GM12878 (cell line): Measurements from ENCODE around the gene TRPM5. TPM values are rescaled to one million over a fixed set of nuclear protein-coding genes. Genes with fewer than 3 reads are reported as not detected.

Experiments
- ATAC-seq: fragments of 200-7000 bp; cut with Tn5 transposase; 3 replicates; pipeline ENCODE4 v1.9.1; 2020; ENCODE audit warnings: mild to moderate bottlenecking, moderate library complexity
- BruUV-seq: library from RNA; stranded (reverse); fragments of 400-500 nt; replicated peaks from 2 replicates; lab custom pipeline; 2021; lab: Mats Ljungman, UMichigan
- CTCF ChIA-PET: fragments of 300-600 bp; sonication (Branson Sonifier 250); formaldehyde crosslinking; extraction: SDS; loops from one replicate; lab custom pipeline; 2021; ENCODE audit warnings: inconsistent platforms; lab: Yijun Ruan, JAX
- POLR2A ChIA-PET: fragments of 350-600 bp; formaldehyde crosslinking; extraction: SDS; loops from one replicate; lab custom pipeline; 2021; ENCODE audit warnings: inconsistent platforms; lab: Charles Lee
- RAD21 ChIA-PET: fragments of 300-600 bp; sonication (Branson Sonifier 250); formaldehyde crosslinking; loops from one replicate; lab custom pipeline; 2023; ENCODE audit warnings: antibody characterized with exemption; ENCODE audit not compliant: unreplicated experiment; lab: Charles Lee
- SMC1A ChIA-PET: fragments of 300-600 bp; sonication (Branson Sonifier 250); formaldehyde crosslinking; loops from one replicate; lab custom pipeline; 2023; ENCODE audit not compliant: unreplicated experiment, uncharacterized antibody; lab: Charles Lee
- DNase-seq: peaks from one replicate; pipeline ENCODE4 v3.0.0-alpha.2; 2011; ENCODE audit warnings: low read depth, low spot score
- FAIRE-seq: peaks from 3 replicates; lab custom pipeline; 2011; peaks lifted over from hg19 to GRCh38; lab: Jason Lieb, UNC
- H2AFZ ChIP-seq: 2 replicates; pipeline ENCODE4 v1.6.0; 2011; ENCODE audit warnings: low read depth, low read length, control low read depth; ENCODE audit not compliant: control insufficient read depth
- H3K27ac ChIP-seq: 2 replicates; pipeline ENCODE4 v1.5.1; 2011; ENCODE audit warnings: control low read depth; ENCODE audit not compliant: control insufficient read depth, insufficient read depth
- H3K27me3 ChIP-seq, 2 experiments: replicated peaks in 1 of 2; 2 replicates each; pipeline versions ENCODE4 v1.6.0 to v1.6.1; 2011; ENCODE audit warnings: low read length in 1 of 2; ENCODE audit not compliant: control insufficient read depth in 2 of 2, insufficient read depth in 2 of 2
- H3K36me3 ChIP-seq, 2 experiments: 2 replicates each; pipeline ENCODE4 v1.5.1; 2011; ENCODE audit warnings: low read length in 1 of 2; ENCODE audit not compliant: control insufficient read depth in 2 of 2, insufficient read depth in 2 of 2
- H3K4me1 ChIP-seq: 2 replicates; pipeline ENCODE4 v1.6.1; 2011; ENCODE audit warnings: mild to moderate bottlenecking, low read length, moderate library complexity, mixed read lengths; ENCODE audit not compliant: control insufficient read depth, insufficient read depth
- H3K4me2 ChIP-seq: 2 replicates; pipeline ENCODE4 v1.6.0; 2011; ENCODE audit warnings: control low read depth; ENCODE audit not compliant: control insufficient read depth, insufficient read depth
- H3K4me3 ChIP-seq: fragments of 200-600 bp; sonication (generic); 2 replicates; pipeline ENCODE4 v1.5.1; 2016
- H3K79me2 ChIP-seq: 2 replicates; pipeline ENCODE4 v1.6.0; 2011; ENCODE audit warnings: low read length; ENCODE audit not compliant: control insufficient read depth, insufficient read depth
- H3K9ac ChIP-seq: 2 replicates; pipeline ENCODE4 v1.8.0; 2011; ENCODE audit warnings: low read length, control low read depth, mixed read lengths; ENCODE audit not compliant: control insufficient read depth, insufficient read depth
- H3K9me3 ChIP-seq: replicated peaks from 3 replicates; pipeline ENCODE4 v1.5.1; 2011; ENCODE audit warnings: mild to moderate bottlenecking, low read length; ENCODE audit not compliant: control insufficient read depth, insufficient read depth
- H4K20me1 ChIP-seq: 2 replicates; pipeline ENCODE4 v1.6.0; 2011; ENCODE audit not compliant: control insufficient read depth, insufficient read depth
- ESRRA ChIP-seq: IDR thresholded peaks from 2 replicates; pipeline ENCODE4 v1.6.1; 2012; ENCODE audit warnings: mild to moderate bottlenecking, low read length, improper control_type of control experiment
- FOXM1 ChIP-seq: IDR thresholded peaks from 2 replicates; pipeline ENCODE4 v1.6.1; 2012; ENCODE audit warnings: low read depth, mild to moderate bottlenecking, inconsistent platforms, low read length, moderate library complexity
- HDAC2 ChIP-seq: fragments of 200-600 bp; sonication (generic); IDR thresholded peaks from 2 replicates; pipeline ENCODE4 v1.6.1; 2017
- IKZF1 ChIP-seq: fragments of 450-650 bp; conservative IDR thresholded peaks from 2 replicates; pipeline ENCODE4 v1.6.1; 2017; ENCODE audit warnings: antibody characterized with exemption, mild to moderate bottlenecking
- IKZF2 ChIP-seq, 2 experiments: fragments of 450-650 bp; IDR thresholded peaks; 2 replicates each; pipeline ENCODE4 v1.6.1; 2017; ENCODE audit warnings: mild to moderate bottlenecking in 2 of 2, moderate library complexity in 2 of 2
- KDM1A ChIP-seq: fragments of 200-600 bp; sonication (generic); IDR thresholded peaks from 2 replicates; pipeline ENCODE4 v1.6.1; 2016; ENCODE audit warnings: borderline replicate concordance
- MYC ChIP-seq: IDR thresholded peaks from 2 replicates; pipeline ENCODE4 v1.6.1; 2011; ENCODE audit warnings: mild to moderate bottlenecking, low read length, moderate library complexity, inconsistent platforms; ENCODE audit not compliant: insufficient read depth, insufficient replicate concordance, insufficient read length, severe bottlenecking
- NFYA ChIP-seq: IDR thresholded peaks from 2 replicates; pipeline ENCODE4 v1.6.1; 2011; ENCODE audit warnings: low read depth, mild to moderate bottlenecking, low read length, improper control_type of control experiment, borderline replicate concordance
- PML ChIP-seq: IDR thresholded peaks from 2 replicates; pipeline ENCODE4 v1.6.1; 2012; ENCODE audit warnings: low read length, inconsistent platforms
- SREBF1 ChIP-seq: IDR thresholded peaks from 2 replicates; pipeline ENCODE4 v1.6.1; 2012; ENCODE audit warnings: mild to moderate bottlenecking, low read length
- SRF ChIP-seq, 2 experiments: IDR thresholded peaks; 2 replicates each; pipeline ENCODE4 v1.6.1; 2011; ENCODE audit warnings: low read depth in 2 of 2, low read length in 2 of 2, mild to moderate bottlenecking in 1 of 2, moderate library complexity in 1 of 2
- ZNF207 ChIP-seq: fragments of 450-650 bp; IDR thresholded peaks from 2 replicates; pipeline ENCODE4 v1.6.1; 2014; ENCODE audit warnings: antibody characterized with exemption, mild to moderate bottlenecking, borderline replicate concordance
- ZNF274 ChIP-seq: IDR thresholded peaks from one replicate; pipeline ENCODE4 v1.8.0; 2011; ENCODE audit not compliant: insufficient read length, insufficient read depth
- ZNF622 ChIP-seq: fragments of 450-650 bp; IDR thresholded peaks from 2 replicates; pipeline ENCODE4 v1.6.1; 2017; ENCODE audit warnings: mild to moderate bottlenecking, inconsistent platforms
- WGBS: methylation state at CpG from one replicate; pipeline ENCODE4 v1.1.6; 2016; ENCODE audit warnings: low lambda C conversion rate; ENCODE audit not compliant: insufficient replicate concordance, insufficient coverage; ENCODE audit errors: missing lambda C conversion rate; 5-methylcytosine and 5-hydroxymethylcytosine counted together
- in situ Hi-C: fragments of 300-500 bp; cut with MboI; formaldehyde crosslinking; loops from 9 replicates; pipeline ENCODE4 v1.14.3; 2018; ENCODE audit warnings: mixed read lengths
- intact Hi-C: fragments of 100-400 bp; cut with micrococcal nuclease; formaldehyde crosslinking; loops from one replicate; pipeline ENCODE4 v1.14.2; 2022; ENCODE audit not compliant: unreplicated experiment
- polyA plus RNA-seq, 11 experiments: library from polyadenylated mRNA; depleted of rRNA in 4 of 11; unstranded in 6 of 11; stranded (reverse) in 5 of 11; fragments of >200 nt; fragmentation: Nextera tagmentation in 4 of 11; fragmentation: Illumina TruSeq in 1 of 11; extraction: Ambion mirVana in 4 of 11; extraction: Trizol in 1 of 11; gene quantifications; 1 replicate in 1 of 11; 2 replicates in 10 of 11; pipeline versions ENCODE4 v1.2.1 to v1.2.3, GENCODE V29; 2011 to 2016; ENCODE audit warnings: inconsistent platforms in 2 of 11, missing spikeins in 2 of 11, low read depth in 1 of 11
- total RNA-seq, 4 experiments: library from RNA; depleted of rRNA in 3 of 4; stranded (reverse); fragments of >200 nt in 3 of 4; fragmentation: Illumina TruSeq in 1 of 4; extraction: Trizol in 1 of 4; gene quantifications; 2 replicates each; pipeline versions ENCODE4 v1.2.1 to v1.2.3, GENCODE V29; 2013 to 2021
- TF ChIP-seq, protein P1 (sequence below): fragments of 450-650 bp; IDR thresholded peaks from 2 replicates; pipeline ENCODE4 v1.6.1; 2018; ENCODE audit warnings: borderline replicate concordance, mild to moderate bottlenecking; ENCODE audit not compliant: partially characterized antibody
- TF ChIP-seq, protein P2 (sequence below), 3 experiments: IDR thresholded peaks in 2 of 3; conservative IDR thresholded peaks in 1 of 3; 2 replicates each; pipeline ENCODE4 v1.5.1; 2011; ENCODE audit warnings: low read depth in 3 of 3, low read length in 3 of 3, mild to moderate bottlenecking in 3 of 3, control low read depth in 2 of 3, moderate library complexity in 2 of 3, inconsistent platforms in 1 of 3, mixed read lengths in 1 of 3; ENCODE audit not compliant: control insufficient read depth in 2 of 3, insufficient read depth in 1 of 3; ENCODE audit errors: extremely low read depth in 1 of 3
- TF ChIP-seq, protein P3 (sequence below): fragments of 450-650 bp; IDR thresholded peaks from 2 replicates; pipeline ENCODE4 v1.6.1; 2016; ENCODE audit warnings: mild to moderate bottlenecking, moderate library complexity, borderline replicate concordance

The TRPM5 gene
- total and polyA plus RNA-seq, 10 of the 15 experiments (the other 5 are each of a cell fraction or from before 2014, with no cell fraction given): not detected

DNA sequence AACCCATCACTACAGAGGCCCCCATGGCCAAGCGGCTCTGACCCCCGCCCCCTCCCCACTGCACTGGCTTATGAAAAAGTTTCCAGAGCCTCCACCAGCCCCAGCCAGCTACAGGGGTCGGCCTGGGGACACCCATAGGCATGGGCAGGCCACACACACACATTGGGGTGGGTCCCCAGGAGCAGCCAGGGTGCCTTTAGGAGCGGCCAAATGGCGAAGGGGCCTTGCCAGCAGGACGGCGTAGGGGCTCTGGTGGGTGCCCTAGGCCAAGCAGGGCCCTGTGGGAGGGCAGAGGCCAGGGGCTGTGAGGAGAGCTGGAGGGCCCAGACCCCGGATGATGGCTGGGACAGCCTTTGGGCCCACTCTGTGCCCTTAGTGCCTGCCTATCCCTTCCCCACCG lies 33.7 kb downstream of the TRPM5 start:
- no peaks in the 10 kb centered on the region for H3K79me2 ChIP-seq
- FAIRE-seq (no peak), ATAC-seq (no peak), DNase-seq (no peak)
- H3K27ac ChIP-seq: no peak overlapping the region
- H3K9ac ChIP-seq: no peak overlapping the region
- ChIA-PET POLR2A (no interaction called here), CTCF (no interaction called here), SMC1A (no interaction called here), RAD21 (no interaction called here)
- no TSS peak for BruUV-seq
- H2AFZ ChIP-seq: no peak overlapping the region
- H4K20me1 ChIP-seq: no peaks in the 10 kb centered on the region
- no peak overlapping the region for H3K4me3 ChIP-seq
- intact Hi-C loops (no loop called here), in situ Hi-C loops (no loop called here)
- 17% methylated on average over 7 of the region's 9 CpGs for WGBS
- no peaks in the 10 kb centered on the region for H3K9me3 ChIP-seq
- H3K4me1 ChIP-seq: no peaks in the 10 kb centered on the region
- no peaks in the 10 kb centered on the region for H3K36me3 ChIP-seq
- H3K4me2 ChIP-seq: no peak overlapping the region
- no peaks in the 10 kb centered on the region for H3K27me3 ChIP-seq
- no peak for TF ChIP-seq SREBF1
- TF ChIP-seq, protein P1, sequence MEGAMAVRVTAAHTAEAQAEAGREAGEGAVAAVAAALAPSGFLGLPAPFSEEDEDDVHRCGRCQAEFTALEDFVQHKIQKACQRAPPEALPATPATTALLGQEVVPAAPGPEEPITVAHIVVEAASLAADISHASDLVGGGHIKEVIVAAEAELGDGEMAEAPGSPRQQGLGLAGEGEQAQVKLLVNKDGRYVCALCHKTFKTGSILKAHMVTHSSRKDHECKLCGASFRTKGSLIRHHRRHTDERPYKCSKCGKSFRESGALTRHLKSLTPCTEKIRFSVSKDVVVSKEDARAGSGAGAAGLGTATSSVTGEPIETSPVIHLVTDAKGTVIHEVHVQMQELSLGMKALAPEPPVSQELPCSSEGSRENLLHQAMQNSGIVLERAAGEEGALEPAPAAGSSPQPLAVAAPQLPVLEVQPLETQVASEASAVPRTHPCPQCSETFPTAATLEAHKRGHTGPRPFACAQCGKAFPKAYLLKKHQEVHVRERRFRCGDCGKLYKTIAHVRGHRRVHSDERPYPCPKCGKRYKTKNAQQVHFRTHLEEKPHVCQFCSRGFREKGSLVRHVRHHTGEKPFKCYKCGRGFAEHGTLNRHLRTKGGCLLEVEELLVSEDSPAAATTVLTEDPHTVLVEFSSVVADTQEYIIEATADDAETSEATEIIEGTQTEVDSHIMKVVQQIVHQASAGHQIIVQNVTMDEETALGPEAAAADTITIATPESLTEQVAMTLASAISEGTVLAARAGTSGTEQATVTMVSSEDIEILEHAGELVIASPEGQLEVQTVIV: no peak
- TF ChIP-seq, protein P2, sequence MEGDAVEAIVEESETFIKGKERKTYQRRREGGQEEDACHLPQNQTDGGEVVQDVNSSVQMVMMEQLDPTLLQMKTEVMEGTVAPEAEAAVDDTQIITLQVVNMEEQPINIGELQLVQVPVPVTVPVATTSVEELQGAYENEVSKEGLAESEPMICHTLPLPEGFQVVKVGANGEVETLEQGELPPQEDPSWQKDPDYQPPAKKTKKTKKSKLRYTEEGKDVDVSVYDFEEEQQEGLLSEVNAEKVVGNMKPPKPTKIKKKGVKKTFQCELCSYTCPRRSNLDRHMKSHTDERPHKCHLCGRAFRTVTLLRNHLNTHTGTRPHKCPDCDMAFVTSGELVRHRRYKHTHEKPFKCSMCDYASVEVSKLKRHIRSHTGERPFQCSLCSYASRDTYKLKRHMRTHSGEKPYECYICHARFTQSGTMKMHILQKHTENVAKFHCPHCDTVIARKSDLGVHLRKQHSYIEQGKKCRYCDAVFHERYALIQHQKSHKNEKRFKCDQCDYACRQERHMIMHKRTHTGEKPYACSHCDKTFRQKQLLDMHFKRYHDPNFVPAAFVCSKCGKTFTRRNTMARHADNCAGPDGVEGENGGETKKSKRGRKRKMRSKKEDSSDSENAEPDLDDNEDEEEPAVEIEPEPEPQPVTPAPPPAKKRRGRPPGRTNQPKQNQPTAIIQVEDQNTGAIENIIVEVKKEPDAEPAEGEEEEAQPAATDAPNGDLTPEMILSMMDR (IDR thresholded peaks at IDR 0.05 in 2 of 3, conservative IDR thresholded peaks at IDR 0.05 in 1 of 3; ENCODE audit: control insufficient read depth in 2 of 3, extremely low read depth in 1 of 3, insufficient read depth in 1 of 3, low read depth in 3 of 3, low read length in 3 of 3): no peak
- no peak for TF ChIP-seq IKZF2 (IDR thresholded peaks at IDR 0.05)
- no peak for TF ChIP-seq MYC
- no peak for TF ChIP-seq KDM1A
- TF ChIP-seq, protein P3, sequence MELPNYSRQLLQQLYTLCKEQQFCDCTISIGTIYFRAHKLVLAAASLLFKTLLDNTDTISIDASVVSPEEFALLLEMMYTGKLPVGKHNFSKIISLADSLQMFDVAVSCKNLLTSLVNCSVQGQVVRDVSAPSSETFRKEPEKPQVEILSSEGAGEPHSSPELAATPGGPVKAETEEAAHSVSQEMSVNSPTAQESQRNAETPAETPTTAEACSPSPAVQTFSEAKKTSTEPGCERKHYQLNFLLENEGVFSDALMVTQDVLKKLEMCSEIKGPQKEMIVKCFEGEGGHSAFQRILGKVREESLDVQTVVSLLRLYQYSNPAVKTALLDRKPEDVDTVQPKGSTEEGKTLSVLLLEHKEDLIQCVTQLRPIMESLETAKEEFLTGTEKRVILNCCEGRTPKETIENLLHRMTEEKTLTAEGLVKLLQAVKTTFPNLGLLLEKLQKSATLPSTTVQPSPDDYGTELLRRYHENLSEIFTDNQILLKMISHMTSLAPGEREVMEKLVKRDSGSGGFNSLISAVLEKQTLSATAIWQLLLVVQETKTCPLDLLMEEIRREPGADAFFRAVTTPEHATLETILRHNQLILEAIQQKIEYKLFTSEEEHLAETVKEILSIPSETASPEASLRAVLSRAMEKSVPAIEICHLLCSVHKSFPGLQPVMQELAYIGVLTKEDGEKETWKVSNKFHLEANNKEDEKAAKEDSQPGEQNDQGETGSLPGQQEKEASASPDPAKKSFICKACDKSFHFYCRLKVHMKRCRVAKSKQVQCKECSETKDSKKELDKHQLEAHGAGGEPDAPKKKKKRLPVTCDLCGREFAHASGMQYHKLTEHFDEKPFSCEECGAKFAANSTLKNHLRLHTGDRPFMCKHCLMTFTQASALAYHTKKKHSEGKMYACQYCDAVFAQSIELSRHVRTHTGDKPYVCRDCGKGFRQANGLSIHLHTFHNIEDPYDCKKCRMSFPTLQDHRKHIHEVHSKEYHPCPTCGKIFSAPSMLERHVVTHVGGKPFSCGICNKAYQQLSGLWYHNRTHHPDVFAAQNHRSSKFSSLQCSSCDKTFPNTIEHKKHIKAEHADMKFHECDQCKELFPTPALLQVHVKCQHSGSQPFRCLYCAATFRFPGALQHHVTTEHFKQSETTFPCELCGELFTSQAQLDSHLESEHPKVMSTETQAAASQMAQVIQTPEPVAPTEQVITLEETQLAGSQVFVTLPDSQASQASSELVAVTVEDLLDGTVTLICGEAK: no peak
- no peak for TF ChIP-seq NFYA
- TF ChIP-seq PML: no peak
- no peak for TF ChIP-seq IKZF1
- no peak for TF ChIP-seq FOXM1
- no peak for TF ChIP-seq ZNF622
- no peak for TF ChIP-seq SRF (IDR thresholded peaks at IDR 0.05; ENCODE audit: low read depth in 2 of 2, low read length in 2 of 2)
- TF ChIP-seq ZNF274: no peak
- no peak for TF ChIP-seq HDAC2
- TF ChIP-seq ESRRA: no peak
- TF ChIP-seq ZNF207: no peak
